ENCODE data around the gene ATP6V0C.
A peak's percentile ranks its signal among the peaks of the same experiment; 100 is the strongest.

The ATP6V0C gene

GRCh38 chr16:2512735-2513404 lies 882 bp upstream of the ATP6V0C start:
- DNase-seq, result no peak

- peak; percentile 36 for DNase-seq
These were observed 804 bp downstream of the ATP6V0C start for GRCh38 chr16:2514333-2515179.

GRCh38 chr16:2515180-2515851 lies 1.6 kb downstream of the ATP6V0C start:
- DNase-seq, result peak; percentile 53

- DNase-seq, result peak; percentile 83
These were observed 2.9 kb downstream of the ATP6V0C start for GRCh38 chr16:2516391-2517240.

- no peak for DNase-seq
These were observed 4.3 kb downstream of the ATP6V0C start for GRCh38 chr16:2517954-2518605.

- no peak for DNase-seq
These were observed 5.3 kb downstream of the ATP6V0C start for GRCh38 chr16:2518823-2519710.

GRCh38 chr16:2519711-2520080 lies 5.9 kb downstream of the ATP6V0C start:
- DNase-seq, result no peak

- peak; percentile 96 for DNase-seq
These were observed 6.5 kb downstream of the ATP6V0C start, which contains the start of gene AMDHD2 for GRCh38 chr16:2520097-2520783. Gene AMDHD2 (plus strand): TSS chr16:2520371. CDS start chr16:2520459, 88 bp downstream.

GRCh38 chr16:2520784-2521531 lies 7.2 kb downstream of the ATP6V0C start:
- peak; percentile 45 for DNase-seq

GRCh38 chr16:2523801-2524231 lies 10.1 kb downstream of the ATP6V0C start:
- DNase-seq, result no peak

GRCh38 chr16:2524339-2524938 lies 10.7 kb downstream of the ATP6V0C start:
- no peak for DNase-seq

GRCh38 chr16:2526135-2526534 lies 12.4 kb downstream of the ATP6V0C start:
- no peak for DNase-seq

- no peak for DNase-seq
These were observed 13.5 kb downstream of the ATP6V0C start for GRCh38 chr16:2527071-2527783.

- DNase-seq, result no peak
These were observed 14.0 kb downstream of the ATP6V0C start for GRCh38 chr16:2527784-2528100.

- no peak for DNase-seq
These were observed 14.7 kb downstream of the ATP6V0C start for GRCh38 chr16:2528161-2529060.

GRCh38 chr16:2529061-2529931 lies 15.5 kb downstream of the ATP6V0C start:
- no peak for DNase-seq
